ENCODE measurements around the gene FBXL22.

- TF ChIP-seq CTCF (conservative IDR thresholded peaks at IDR 0.05; ENCODE audit: low read length) (no peak), EZH2phosphoT487 (IDR thresholded peaks at IDR 0.05; ENCODE audit: borderline replicate concordance) (no peak)
Observed at GRCh38 chr15:63596676-63597037, 530 bp upstream of the FBXL22 start.
